ENCODE measurements around the gene PTPRM. TPM values are rescaled to one million over a fixed set of nuclear protein-coding genes. Genes with fewer than 3 reads are reported as not detected.

Gene PTPRM
- total RNA-seq (100 to 1,000 TPM; 121 to 160 TPM), polyA plus RNA-seq (ENCODE audit: insufficient read length in 2 of 2) (100 to 1,000 TPM; 118 to 123 TPM)
- long read RNA-seq, donor 1, partial matches to known transcripts = 34 of 34 reads
- long read RNA-seq, donor 1, other reads (novel, unspliced or antisense) = 0 of 34 reads
- long read RNA-seq, donor 2, partial matches to known transcripts = 5 of 6 reads
- long read RNA-seq, donor 2, other reads (novel, unspliced or antisense) = 0 of 6 reads
- long read RNA-seq, donor 3, partial matches to known transcripts = 8 of 9 reads
- long read RNA-seq, donor 3, other reads (novel, unspliced or antisense) = 0 of 9 reads
- long read RNA-seq, donor 4, partial matches to known transcripts = 14 of 14 reads
- long read RNA-seq, donor 4, other reads (novel, unspliced or antisense) = 0 of 14 reads

- peak in 5 of 6 donors; percentile 54 to 93 (median 70) for DNase-seq (ENCODE audit: low read depth in 4 of 6, low spot score in 6 of 6)
- Histone ChIP-seq H3K36me3 (ENCODE audit: control insufficient read depth, insufficient read depth, low read length) (no peaks in the 10 kb centered on the region), H3K4me1 (ENCODE audit: control insufficient read depth, insufficient read depth, low read length) (peaks cover 5% of the 10 kb centered on the region), H3K27ac (ENCODE audit: low read depth, low read length) (peak within 1 kb of the TSS; percentile 87), H3K9me3 (ENCODE audit: control insufficient read depth, insufficient read depth, low read length) (no peaks in the 10 kb centered on the region), H3K4me3 (ENCODE audit: low read depth, low read length) (peak within 1 kb of the TSS; percentile 75), H3K27me3 (ENCODE audit: control insufficient read depth, insufficient read depth, low read length) (no peaks in the 10 kb centered on the region)
- WGBS (ENCODE audit: insufficient coverage) = under 1% methylated on average over 139 of the region's 139 CpGs
Measured at GRCh38 chr18:7566567-7567473, at the start of gene PTPRM. Gene PTPRM (plus strand): TSS chr18:7567316. CDS start chr18:7567819, 503 bp downstream.

DNA sequence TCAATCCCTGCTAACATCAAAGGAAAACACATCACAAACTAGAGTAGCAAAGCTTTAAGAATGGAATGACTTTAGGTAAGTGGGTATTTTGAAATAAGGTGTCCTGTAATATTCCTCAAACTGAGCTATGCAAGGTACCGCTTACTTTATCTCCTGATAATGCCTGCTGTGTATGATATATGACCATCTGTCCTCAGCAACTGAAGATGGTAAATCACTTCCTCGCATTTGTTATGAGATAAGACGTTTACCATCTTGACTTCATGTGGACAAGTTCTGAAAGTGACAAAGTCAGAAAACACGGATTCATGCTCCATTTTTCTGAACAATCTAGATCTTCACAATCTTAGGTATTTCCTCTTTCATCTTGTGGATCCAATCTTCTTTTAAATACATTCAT lies 49.3 kb upstream of the PTPRM start:
- 75% methylated on average over 2 of the region's 4 CpGs for WGBS (ENCODE audit: insufficient coverage)
- no peaks in the 10 kb centered on the region for H3K27me3 ChIP-seq (ENCODE audit: control insufficient read depth, insufficient read depth, low read length)
- DNase-seq (ENCODE audit: low read depth in 4 of 6, low spot score in 6 of 6) = no peak
- no peaks in the 10 kb centered on the region for H3K9me3 ChIP-seq (ENCODE audit: control insufficient read depth, insufficient read depth, low read length)
- H3K4me1 ChIP-seq (ENCODE audit: control insufficient read depth, insufficient read depth, low read length) = no peaks in the 10 kb centered on the region
- no peak overlapping the region for H3K4me3 ChIP-seq (ENCODE audit: low read depth, low read length)
- H3K27ac ChIP-seq (ENCODE audit: low read depth, low read length) = no peak overlapping the region
- no peaks in the 10 kb centered on the region for H3K36me3 ChIP-seq (ENCODE audit: control insufficient read depth, insufficient read depth, low read length)

GRCh38 chr18:7520200-7520785 lies 46.8 kb upstream of the PTPRM start:
- Histone ChIP-seq H3K9me3 (ENCODE audit: control insufficient read depth, insufficient read depth, low read length) (no peaks in the 10 kb centered on the region), H3K27me3 (ENCODE audit: control insufficient read depth, insufficient read depth, low read length) (no peaks in the 10 kb centered on the region), H3K4me3 (ENCODE audit: low read depth, low read length) (no peak overlapping the region), H3K4me1 (ENCODE audit: control insufficient read depth, insufficient read depth, low read length) (no peaks in the 10 kb centered on the region), H3K36me3 (ENCODE audit: control insufficient read depth, insufficient read depth, low read length) (no peaks in the 10 kb centered on the region), H3K27ac (ENCODE audit: low read depth, low read length) (no peak overlapping the region)
- no peak for DNase-seq (ENCODE audit: low read depth in 4 of 6, low spot score in 6 of 6)
- 78% methylated on average over 5 of the region's 6 CpGs for WGBS (ENCODE audit: insufficient coverage)

- H3K4me1 ChIP-seq (ENCODE audit: control insufficient read depth, insufficient read depth, low read length) = no peaks in the 10 kb centered on the region
- no peak overlapping the region for H3K4me3 ChIP-seq (ENCODE audit: low read depth, low read length)
- no peaks in the 10 kb centered on the region for H3K36me3 ChIP-seq (ENCODE audit: control insufficient read depth, insufficient read depth, low read length)
- H3K27me3 ChIP-seq (ENCODE audit: control insufficient read depth, insufficient read depth, low read length) = no peaks in the 10 kb centered on the region
- H3K9me3 ChIP-seq (ENCODE audit: control insufficient read depth, insufficient read depth, low read length) = no peaks in the 10 kb centered on the region
- DNase-seq (ENCODE audit: low read depth in 4 of 6, low spot score in 6 of 6) = no peak
- H3K27ac ChIP-seq (ENCODE audit: low read depth, low read length) = no peak overlapping the region
- 70% methylated on average over 3 of the region's 8 CpGs for WGBS (ENCODE audit: insufficient coverage)
Measured at GRCh38 chr18:7521226-7521856, 45.8 kb upstream of the PTPRM start.

- no peak overlapping the region for H3K27ac ChIP-seq (ENCODE audit: low read depth, low read length)
- 80% methylated on average over 1 of the region's 3 CpGs for whole genome bisulfite sequencing (ENCODE audit: insufficient coverage)
Measured at GRCh38 chr18:7523772-7524171, 43.3 kb upstream of the PTPRM start.

GRCh38 chr18:7524786-7525185 lies 42.3 kb upstream of the PTPRM start:
- Histone ChIP-seq H3K27me3 (ENCODE audit: control insufficient read depth, insufficient read depth, low read length) (no peaks in the 10 kb centered on the region), H3K4me1 (ENCODE audit: control insufficient read depth, insufficient read depth, low read length) (no peaks in the 10 kb centered on the region), H3K36me3 (ENCODE audit: control insufficient read depth, insufficient read depth, low read length) (no peaks in the 10 kb centered on the region), H3K27ac (ENCODE audit: low read depth, low read length) (no peak overlapping the region), H3K4me3 (ENCODE audit: low read depth, low read length) (no peak overlapping the region), H3K9me3 (ENCODE audit: control insufficient read depth, insufficient read depth, low read length) (no peaks in the 10 kb centered on the region)
- WGBS (ENCODE audit: insufficient coverage) = no CpG with 5 or more reads among the region's 2 CpGs
- no peak for DNase-seq (ENCODE audit: low read depth in 4 of 6, low spot score in 6 of 6)

More at GRCh38 chr18:7523772-7524171, 43.3 kb upstream of the PTPRM start:
- H3K4me1 ChIP-seq (ENCODE audit: control insufficient read depth, insufficient read depth, low read length) = no peaks in the 10 kb centered on the region
- no peaks in the 10 kb centered on the region for H3K36me3 ChIP-seq (ENCODE audit: control insufficient read depth, insufficient read depth, low read length)
- DNase-seq (ENCODE audit: low read depth in 4 of 6, low spot score in 6 of 6) = no peak
- no peaks in the 10 kb centered on the region for H3K9me3 ChIP-seq (ENCODE audit: control insufficient read depth, insufficient read depth, low read length)
- no peak overlapping the region for H3K4me3 ChIP-seq (ENCODE audit: low read depth, low read length)
- no peaks in the 10 kb centered on the region for H3K27me3 ChIP-seq (ENCODE audit: control insufficient read depth, insufficient read depth, low read length)

DNA sequence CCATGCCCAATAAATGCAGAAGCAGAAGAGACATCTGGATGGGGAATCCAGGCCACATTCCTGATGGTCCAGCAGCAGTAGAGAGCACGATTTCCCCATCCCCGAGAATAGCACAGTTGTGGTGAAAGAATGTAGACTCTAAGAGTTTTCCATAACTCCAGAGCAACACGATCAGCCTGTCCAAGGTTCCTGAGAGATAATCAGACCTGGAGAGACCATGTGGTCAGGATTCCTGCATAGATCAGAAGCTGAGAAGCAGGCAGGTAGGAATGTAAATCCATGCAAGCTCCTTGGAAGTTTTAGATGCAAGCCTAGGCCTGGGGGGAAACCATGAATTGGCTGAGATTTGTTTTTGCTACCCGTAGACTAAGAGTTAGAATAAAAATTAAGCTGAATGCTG lies 34.2 kb upstream of the PTPRM start:
- H3K4me3 ChIP-seq (ENCODE audit: low read depth, low read length) = no peak overlapping the region
- H3K4me1 ChIP-seq (ENCODE audit: control insufficient read depth, insufficient read depth, low read length) = no peaks in the 10 kb centered on the region
- no peak overlapping the region for H3K27ac ChIP-seq (ENCODE audit: low read depth, low read length)
- 80% methylated on average over 1 of the region's 4 CpGs for WGBS (ENCODE audit: insufficient coverage)
- no peaks in the 10 kb centered on the region for H3K9me3 ChIP-seq (ENCODE audit: control insufficient read depth, insufficient read depth, low read length)
- H3K27me3 ChIP-seq (ENCODE audit: control insufficient read depth, insufficient read depth, low read length) = no peaks in the 10 kb centered on the region
- no peak for DNase-seq (ENCODE audit: low read depth in 4 of 6, low spot score in 6 of 6)
- H3K36me3 ChIP-seq (ENCODE audit: control insufficient read depth, insufficient read depth, low read length) = no peaks in the 10 kb centered on the region

- H3K4me1 ChIP-seq (ENCODE audit: control insufficient read depth, insufficient read depth, low read length) = no peaks in the 10 kb centered on the region
- H3K27ac ChIP-seq (ENCODE audit: low read depth, low read length) = no peak overlapping the region
- no peaks in the 10 kb centered on the region for H3K36me3 ChIP-seq (ENCODE audit: control insufficient read depth, insufficient read depth, low read length)
- no peak overlapping the region for H3K4me3 ChIP-seq (ENCODE audit: low read depth, low read length)
- no peaks in the 10 kb centered on the region for H3K9me3 ChIP-seq (ENCODE audit: control insufficient read depth, insufficient read depth, low read length)
- DNase-seq (ENCODE audit: low read depth in 4 of 6, low spot score in 6 of 6) = no peak
- no peaks in the 10 kb centered on the region for H3K27me3 ChIP-seq (ENCODE audit: control insufficient read depth, insufficient read depth, low read length)
- WGBS (ENCODE audit: insufficient coverage) = 94% methylated on average over 4 of the region's 5 CpGs
Measured at GRCh38 chr18:7535436-7536205, 31.5 kb upstream of the PTPRM start.

DNA sequence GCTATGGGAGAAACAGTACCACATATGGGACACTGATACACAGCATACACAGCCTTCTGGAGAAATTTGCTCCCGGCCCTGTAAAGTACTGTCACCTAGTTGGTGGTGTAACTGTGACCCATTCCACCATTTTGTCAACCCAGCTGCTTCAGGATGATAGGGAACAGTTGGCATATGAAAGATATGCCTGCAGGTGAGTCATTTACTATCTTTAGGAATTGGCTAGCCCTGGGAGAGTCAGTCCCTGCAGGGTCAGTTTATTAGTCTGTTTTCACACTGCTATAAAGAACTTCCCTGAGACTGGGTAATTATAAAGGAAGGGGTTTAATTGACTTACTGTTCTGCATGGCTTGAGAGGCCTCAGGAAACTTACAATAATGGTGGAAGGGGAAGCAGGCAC lies 30.0 kb upstream of the PTPRM start:
- WGBS (ENCODE audit: insufficient coverage) = 100% methylated on average over 1 of the region's 1 CpG
- no peak for DNase-seq (ENCODE audit: low read depth in 4 of 6, low spot score in 6 of 6)
- no peak overlapping the region for H3K4me3 ChIP-seq (ENCODE audit: low read depth, low read length)
- H3K27me3 ChIP-seq (ENCODE audit: control insufficient read depth, insufficient read depth, low read length) = no peaks in the 10 kb centered on the region
- H3K36me3 ChIP-seq (ENCODE audit: control insufficient read depth, insufficient read depth, low read length) = no peaks in the 10 kb centered on the region
- H3K27ac ChIP-seq (ENCODE audit: low read depth, low read length) = no peak overlapping the region
- no peaks in the 10 kb centered on the region for H3K9me3 ChIP-seq (ENCODE audit: control insufficient read depth, insufficient read depth, low read length)
- no peaks in the 10 kb centered on the region for H3K4me1 ChIP-seq (ENCODE audit: control insufficient read depth, insufficient read depth, low read length)

All from spinal cord (tissue), 10 donors.